ENCODE data around the gene NSRP1.
"Not testable (repeated sequence)": the region's sequence is repeated elsewhere in the genome, so short reads cannot be mapped to it uniquely, and the experiment has no call there.

NSRP1 gene

DNA sequence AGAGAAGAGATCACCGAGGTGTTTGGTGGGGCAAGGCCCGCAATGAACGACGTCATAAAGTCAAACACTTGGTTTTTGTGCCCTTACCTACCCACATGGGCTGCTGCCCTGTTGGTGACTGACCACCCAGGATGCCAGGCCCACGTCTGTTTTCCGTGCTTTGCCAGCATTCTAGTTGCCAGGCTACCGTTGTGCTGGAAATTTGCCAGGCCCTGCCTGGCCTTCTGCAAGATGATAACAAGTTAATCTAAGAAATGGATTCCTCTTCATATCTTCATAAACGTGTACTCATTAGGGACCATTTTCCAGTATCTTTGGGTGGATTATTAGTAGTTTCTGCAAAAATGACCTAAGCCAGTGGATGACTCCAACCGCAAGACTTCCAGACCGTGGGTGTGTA lies 83.5 kb downstream of the NSRP1 start:
- no peak for FAIRE-seq
- DNase-seq (ENCODE audit: insufficient read length, low spot score), result no peak
- TF ChIP-seq, protein P1, sequence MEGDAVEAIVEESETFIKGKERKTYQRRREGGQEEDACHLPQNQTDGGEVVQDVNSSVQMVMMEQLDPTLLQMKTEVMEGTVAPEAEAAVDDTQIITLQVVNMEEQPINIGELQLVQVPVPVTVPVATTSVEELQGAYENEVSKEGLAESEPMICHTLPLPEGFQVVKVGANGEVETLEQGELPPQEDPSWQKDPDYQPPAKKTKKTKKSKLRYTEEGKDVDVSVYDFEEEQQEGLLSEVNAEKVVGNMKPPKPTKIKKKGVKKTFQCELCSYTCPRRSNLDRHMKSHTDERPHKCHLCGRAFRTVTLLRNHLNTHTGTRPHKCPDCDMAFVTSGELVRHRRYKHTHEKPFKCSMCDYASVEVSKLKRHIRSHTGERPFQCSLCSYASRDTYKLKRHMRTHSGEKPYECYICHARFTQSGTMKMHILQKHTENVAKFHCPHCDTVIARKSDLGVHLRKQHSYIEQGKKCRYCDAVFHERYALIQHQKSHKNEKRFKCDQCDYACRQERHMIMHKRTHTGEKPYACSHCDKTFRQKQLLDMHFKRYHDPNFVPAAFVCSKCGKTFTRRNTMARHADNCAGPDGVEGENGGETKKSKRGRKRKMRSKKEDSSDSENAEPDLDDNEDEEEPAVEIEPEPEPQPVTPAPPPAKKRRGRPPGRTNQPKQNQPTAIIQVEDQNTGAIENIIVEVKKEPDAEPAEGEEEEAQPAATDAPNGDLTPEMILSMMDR (IDR thresholded peaks at IDR 0.05; ENCODE audit: insufficient read depth, missing control alignments), result no peak

DNA sequence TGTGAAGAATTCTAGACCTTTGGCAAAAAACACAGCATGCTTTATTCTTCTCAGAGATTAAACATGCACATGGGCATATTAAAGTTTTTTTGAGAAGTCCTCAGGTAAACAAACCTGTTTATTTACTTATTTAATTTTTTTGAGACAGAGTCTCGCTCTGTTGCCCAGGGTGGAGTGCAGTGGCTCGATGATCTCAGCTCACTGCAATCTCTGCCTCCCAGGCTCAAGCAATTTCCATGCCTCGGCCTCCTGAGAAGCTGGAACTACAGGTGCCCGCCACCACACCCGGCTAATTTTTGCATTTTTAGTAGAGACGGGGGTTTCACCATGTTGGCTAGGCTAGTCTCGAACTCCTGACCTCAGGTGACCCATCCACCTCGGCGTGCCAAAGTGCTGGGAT lies 84.0 kb downstream of the NSRP1 start:
- DNase-seq (ENCODE audit: insufficient read length, low spot score); FAIRE-seq: not testable (repeated sequence)

DNA sequence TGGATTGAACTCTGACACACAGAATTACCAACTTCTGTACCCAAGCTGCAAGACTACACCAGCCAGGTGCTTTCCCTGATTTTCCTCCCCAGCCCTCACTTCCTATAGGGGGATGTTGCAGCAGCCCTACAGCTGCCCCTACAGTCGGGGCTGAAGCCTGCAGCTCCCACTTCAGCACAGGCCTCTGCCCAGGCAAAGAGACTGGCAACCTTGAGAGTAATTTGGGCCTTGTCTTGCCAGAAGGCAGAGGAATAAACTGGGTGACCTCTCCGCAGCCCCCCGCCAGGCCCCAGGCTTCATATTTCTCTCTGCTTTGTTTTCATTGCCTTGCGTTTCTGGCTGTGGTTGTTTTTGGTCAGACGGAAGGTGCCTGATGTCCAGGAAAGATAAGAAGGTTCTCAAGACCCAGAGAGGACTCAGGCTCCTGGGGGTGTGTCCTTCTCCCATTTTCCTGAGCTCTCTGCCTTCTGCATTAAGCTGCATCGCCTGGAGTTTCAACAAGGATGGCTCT lies 86.9 kb downstream of the NSRP1 start:
- DNase-seq (ENCODE audit: insufficient read length, low spot score) (no peak), FAIRE-seq (no peak)
- TF ChIP-seq, protein P1 (IDR thresholded peaks at IDR 0.05; ENCODE audit: insufficient read depth, missing control alignments), result no peak

DNA sequence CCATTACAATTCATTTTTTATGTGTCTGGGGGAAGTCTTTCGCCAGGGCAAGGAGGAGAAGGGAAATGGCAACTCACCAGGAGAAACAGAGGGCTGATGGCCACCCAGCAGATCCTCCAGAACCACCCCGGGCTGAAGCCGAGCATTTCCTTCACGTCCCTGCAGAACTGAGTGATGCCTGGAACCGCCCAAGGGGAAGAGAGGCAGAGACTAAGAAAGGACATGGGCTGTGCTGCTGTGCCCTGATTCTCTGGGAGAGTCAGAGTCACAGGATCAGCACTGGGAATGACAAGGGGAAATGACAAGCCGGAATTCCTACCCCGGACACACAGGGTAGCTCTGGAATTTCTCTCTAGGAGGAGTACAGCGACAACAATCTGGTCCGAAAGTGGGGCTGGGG lies 91.0 kb downstream of the NSRP1 start:
- DNase-seq (ENCODE audit: insufficient read length, low spot score), result no peak
- TF ChIP-seq, protein P1 (IDR thresholded peaks at IDR 0.05; ENCODE audit: insufficient read depth, missing control alignments), result no peak
- no peak for FAIRE-seq

DNA sequence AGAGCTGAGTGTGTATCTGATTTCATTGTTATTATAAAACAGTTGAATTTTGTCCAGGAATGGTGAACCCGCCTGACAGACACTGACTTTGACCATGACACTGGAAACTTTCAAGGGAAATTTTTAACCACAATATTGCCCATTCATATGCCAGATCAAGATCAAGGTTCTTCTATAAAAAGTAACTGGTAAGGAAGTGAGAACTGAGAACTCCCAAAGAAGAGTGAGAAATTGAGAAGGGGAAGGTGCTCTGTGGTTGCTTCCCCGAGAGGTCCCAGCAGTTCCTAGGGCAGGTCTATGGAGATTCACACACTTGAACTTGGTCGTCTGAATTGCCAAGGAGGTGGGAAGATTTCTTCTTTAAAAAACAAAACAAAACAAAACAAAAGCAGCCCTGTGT lies 91.6 kb downstream of the NSRP1 start:
- no peak for DNase-seq (ENCODE audit: insufficient read length, low spot score)
- TF ChIP-seq, protein P1 (IDR thresholded peaks at IDR 0.05; ENCODE audit: insufficient read depth, missing control alignments), result no peak
- no peak for FAIRE-seq

DNA sequence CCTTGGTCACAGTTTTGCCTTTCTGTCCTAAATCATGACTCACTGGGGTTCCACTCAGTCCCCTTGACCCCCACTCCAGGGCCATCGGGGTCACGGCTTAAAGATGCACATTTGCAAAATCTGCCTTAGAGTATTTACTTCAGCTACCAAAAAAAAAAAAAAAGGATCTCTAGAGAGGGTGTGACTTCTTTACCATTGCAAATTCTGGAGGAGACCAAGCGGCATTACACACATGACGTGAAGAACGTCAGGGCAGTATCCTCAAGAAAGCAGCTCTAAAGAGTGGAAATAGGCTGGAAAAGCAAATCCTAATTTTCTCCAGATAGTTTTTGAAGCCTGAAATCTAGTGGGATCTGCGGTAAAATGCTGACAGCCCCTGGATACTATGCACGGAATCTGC lies 93.3 kb downstream of the NSRP1 start:
- DNase-seq (ENCODE audit: insufficient read length, low spot score), result no peak
- FAIRE-seq, result no peak
- TF ChIP-seq, protein P1 (IDR thresholded peaks at IDR 0.05; ENCODE audit: insufficient read depth, missing control alignments), result no peak

DNA sequence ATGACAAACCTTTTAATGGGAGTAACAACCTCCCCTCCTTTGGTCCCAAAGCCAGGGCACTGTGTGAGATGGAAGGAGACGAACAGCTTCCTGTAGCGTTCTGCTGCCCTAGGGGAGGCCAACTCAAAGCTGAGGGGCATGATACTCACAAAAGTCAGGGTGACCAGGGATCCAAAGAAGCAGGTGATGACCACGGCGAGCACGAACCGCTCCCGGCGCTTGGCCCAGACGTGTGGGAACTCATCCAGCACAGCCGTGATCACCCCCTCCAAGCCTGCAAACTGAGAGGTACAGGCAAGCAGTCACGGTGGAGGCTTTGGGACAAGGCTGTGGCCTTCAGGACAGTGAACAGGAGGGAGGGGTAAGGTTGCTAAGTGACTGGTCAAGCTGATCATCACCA lies 93.8 kb downstream of the NSRP1 start:
- DNase-seq (ENCODE audit: insufficient read length, low spot score) (no peak), FAIRE-seq (no peak)
- TF ChIP-seq, protein P1 (IDR thresholded peaks at IDR 0.05; ENCODE audit: insufficient read depth, missing control alignments), result no peak

DNA sequence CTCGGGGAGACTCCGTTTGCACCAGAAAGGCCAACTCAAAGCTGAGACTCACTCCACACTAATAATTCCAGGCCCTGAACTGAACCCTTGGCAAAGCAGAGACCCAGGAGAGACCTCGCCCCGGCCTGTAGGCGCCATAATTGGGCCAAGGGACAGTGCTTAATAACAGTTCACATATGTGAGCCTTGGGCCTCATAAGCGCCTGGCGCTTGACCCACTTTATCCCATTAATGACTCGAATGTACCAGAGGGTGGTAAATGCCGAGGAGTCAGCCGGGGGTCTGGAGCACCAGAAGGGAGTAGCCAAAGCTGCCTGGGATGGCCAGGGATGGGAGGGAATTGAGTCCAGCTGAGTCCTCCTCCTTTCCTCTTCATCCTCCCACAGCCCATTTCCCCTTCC lies 94.3 kb downstream of the NSRP1 start:
- no peak for DNase-seq (ENCODE audit: insufficient read length, low spot score)
- TF ChIP-seq, protein P1 (IDR thresholded peaks at IDR 0.05; ENCODE audit: insufficient read depth, missing control alignments), result no peak
- no peak for FAIRE-seq
